IPS-18c (cell line): ENCODE data around the gene SEMA6B.

Experiments
- H3K4me3 ChIP-seq: 2 replicates; pipeline ENCODE4 v1.7.0; 2013; ENCODE audit warnings: low read depth, mild to moderate bottlenecking, low read length, moderate library complexity; ENCODE audit not compliant: insufficient read depth
- H3K9me3 ChIP-seq: one replicate; pipeline ENCODE4 v1.6.1; 2013; ENCODE audit warnings: mild to moderate bottlenecking, low read length, moderate library complexity; ENCODE audit not compliant: control insufficient read depth, insufficient read depth

SEMA6B gene

GRCh38 chr19:4495471-4495870, 64.0 kb downstream of the SEMA6B start:
- Histone ChIP-seq H3K9me3 (no peaks in the 10 kb centered on the region), H3K4me3 (no peak overlapping the region)

- Histone ChIP-seq H3K9me3 (no peaks in the 10 kb centered on the region), H3K4me3 (no peak overlapping the region)
Measured at GRCh38 chr19:4494691-4495064, 64.8 kb downstream of the SEMA6B start.

DNA sequence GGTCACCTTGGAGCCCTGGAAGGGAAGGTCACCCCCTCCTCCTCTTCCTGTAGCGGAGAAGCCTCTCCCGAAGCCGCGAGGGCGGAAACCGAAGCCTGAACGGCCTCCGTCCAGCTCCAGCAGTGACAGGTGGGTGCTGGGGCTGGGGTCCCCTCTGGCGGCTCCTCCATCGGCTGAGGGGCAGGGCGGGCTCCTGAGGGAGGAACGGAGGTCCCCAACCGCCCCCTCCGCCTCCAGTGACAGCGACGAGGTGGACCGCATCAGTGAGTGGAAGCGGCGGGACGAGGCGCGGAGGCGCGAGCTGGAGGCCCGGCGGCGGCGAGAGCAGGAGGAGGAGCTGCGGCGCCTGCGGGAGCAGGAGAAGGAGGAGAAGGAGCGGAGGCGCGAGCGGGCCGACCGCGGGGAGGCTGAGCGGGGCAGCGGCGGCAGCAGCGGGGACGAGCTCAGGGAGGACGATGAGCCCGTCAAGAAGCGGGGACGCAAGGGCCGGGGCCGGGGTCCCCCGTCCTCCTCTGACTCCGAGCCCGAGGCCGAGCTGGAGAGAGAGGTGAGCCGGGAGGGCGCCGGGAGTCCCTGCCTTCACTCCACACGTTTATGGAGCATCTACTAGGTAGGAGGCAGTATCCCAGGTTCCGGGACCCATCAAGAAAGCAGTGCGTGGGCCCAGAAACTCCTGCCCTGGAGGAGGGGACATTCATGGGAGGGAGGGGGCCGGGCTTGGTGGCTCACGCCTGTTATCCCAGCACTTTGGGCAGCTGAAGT, 65.4 kb downstream of the SEMA6B start:
- no peak overlapping the region for H3K4me3 ChIP-seq
- no peaks in the 10 kb centered on the region for H3K9me3 ChIP-seq

DNA sequence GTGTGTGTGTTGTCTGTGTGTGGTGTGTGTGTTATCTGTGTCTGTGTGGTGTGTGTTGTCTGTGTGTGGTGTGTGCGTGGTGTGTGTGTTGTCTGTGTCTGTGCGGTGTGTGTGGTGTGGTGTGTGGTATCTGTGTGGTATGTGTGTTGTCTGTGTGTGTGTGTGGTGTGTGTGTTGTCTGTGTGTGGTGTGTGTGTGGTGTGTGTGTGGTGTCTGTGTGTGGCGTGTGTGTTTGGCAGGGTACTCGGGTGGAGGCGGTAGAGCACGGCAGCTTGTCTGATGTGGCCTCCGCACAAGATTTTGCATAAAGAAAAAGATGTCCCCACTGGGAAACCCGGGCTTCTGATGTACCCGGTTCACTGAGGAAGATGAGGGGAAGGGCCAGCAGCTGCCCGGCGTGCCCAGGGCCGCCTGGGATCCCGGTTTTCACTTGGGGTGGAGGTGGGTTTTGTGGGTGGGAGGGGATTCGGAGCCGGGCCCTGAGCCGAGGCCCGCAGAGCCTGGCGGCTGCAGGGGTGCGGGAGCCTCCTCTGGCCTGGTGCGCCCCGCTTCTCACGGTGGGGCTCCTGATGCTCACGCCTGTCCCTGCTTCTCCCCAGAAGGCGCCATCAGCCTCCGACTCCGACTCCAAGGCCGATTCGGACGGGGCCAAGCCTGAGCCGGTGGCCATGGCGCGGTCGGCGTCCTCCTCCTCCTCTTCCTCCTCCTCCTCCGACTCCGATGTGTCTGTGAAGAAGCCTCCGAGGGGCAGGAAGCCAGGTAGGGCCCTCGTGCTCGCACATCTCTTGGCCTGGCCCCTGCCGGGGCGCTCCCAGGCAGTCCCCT, 66.2 kb downstream of the SEMA6B start:
- no peak overlapping the region for H3K4me3 ChIP-seq
- no peaks in the 10 kb centered on the region for H3K9me3 ChIP-seq
